ENCODE results near the gene CLCN4.

DNA sequence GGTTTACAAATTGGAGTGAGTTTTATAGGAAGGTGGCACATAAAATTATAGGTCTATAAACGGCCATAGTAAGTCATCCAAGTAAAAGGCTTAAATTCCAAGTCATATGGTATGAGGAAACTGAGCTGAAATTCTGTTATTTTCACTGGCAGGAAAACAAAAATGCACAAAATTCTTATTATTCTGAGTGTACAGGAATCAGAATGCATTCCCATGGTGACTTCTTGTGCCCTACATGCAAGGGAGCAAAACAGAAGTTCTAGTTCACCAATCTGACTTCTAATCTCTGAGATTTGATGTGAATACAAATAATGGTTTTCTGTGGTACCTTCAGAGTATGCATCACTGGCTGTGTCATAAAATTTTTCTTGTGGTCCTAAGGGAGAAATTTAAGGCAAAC lies 102.9 kb downstream of the CLCN4 start:
- TF ChIP-seq, protein P1, sequence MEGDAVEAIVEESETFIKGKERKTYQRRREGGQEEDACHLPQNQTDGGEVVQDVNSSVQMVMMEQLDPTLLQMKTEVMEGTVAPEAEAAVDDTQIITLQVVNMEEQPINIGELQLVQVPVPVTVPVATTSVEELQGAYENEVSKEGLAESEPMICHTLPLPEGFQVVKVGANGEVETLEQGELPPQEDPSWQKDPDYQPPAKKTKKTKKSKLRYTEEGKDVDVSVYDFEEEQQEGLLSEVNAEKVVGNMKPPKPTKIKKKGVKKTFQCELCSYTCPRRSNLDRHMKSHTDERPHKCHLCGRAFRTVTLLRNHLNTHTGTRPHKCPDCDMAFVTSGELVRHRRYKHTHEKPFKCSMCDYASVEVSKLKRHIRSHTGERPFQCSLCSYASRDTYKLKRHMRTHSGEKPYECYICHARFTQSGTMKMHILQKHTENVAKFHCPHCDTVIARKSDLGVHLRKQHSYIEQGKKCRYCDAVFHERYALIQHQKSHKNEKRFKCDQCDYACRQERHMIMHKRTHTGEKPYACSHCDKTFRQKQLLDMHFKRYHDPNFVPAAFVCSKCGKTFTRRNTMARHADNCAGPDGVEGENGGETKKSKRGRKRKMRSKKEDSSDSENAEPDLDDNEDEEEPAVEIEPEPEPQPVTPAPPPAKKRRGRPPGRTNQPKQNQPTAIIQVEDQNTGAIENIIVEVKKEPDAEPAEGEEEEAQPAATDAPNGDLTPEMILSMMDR (IDR thresholded peaks at IDR 0.05): no peak
- no peak for TF ChIP-seq ZFX (IDR thresholded peaks at IDR 0.05; ENCODE audit: borderline replicate concordance)

All from 22Rv1 (cell line).